Activated CD4-positive, CD25-positive, alpha-beta regulatory T cell treated with anti-CD3 and anti-CD28 coated beads, Interleukin-2, amount 50 U/mL, for 16 hours (primary cell): ENCODE results near the gene RAVER1.
"Not testable (repeated sequence)": the region's sequence is repeated elsewhere in the genome, so short reads cannot be mapped to it uniquely, and the experiment has no call there.

Experiments
- DNase-seq: peaks from one replicate; pipeline ENCODE4 v3.0.0-alpha.2; 2020; ENCODE audit warnings: low read depth, low spot score

Gene RAVER1

GRCh38 chr19:10332965-10333757 is at the start of gene RAVER1:
Gene RAVER1 (minus strand): TSS chr19:10333529. CDS start chr19:10333507, 22 bp downstream.
- peak; percentile 93 for DNase-seq

DNA sequence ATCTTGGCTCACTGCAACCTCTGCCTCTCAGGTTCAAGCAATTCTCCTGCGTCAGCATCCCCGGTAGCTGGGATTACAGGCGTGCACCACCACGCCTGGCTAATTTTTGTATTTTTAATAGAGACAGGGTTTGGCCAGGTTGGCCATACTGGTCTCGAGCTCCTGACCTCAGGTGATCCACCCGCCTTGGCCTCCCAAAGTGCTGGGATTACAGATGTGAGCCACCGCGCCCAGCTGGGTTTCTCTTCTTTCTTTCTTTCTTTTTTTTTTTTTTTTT is 49.8 kb upstream of the RAVER1 start:
- DNase-seq = not testable (repeated sequence)

- peak; percentile 90 for DNase-seq
Measured at GRCh38 chr19:10380313-10381102, 47.2 kb upstream of the RAVER1 start, which contains the start of gene TYK2. Gene TYK2 (minus strand): TSS chr19:10380572. CDS start chr19:10378406, 2,166 bp downstream.

DNA sequence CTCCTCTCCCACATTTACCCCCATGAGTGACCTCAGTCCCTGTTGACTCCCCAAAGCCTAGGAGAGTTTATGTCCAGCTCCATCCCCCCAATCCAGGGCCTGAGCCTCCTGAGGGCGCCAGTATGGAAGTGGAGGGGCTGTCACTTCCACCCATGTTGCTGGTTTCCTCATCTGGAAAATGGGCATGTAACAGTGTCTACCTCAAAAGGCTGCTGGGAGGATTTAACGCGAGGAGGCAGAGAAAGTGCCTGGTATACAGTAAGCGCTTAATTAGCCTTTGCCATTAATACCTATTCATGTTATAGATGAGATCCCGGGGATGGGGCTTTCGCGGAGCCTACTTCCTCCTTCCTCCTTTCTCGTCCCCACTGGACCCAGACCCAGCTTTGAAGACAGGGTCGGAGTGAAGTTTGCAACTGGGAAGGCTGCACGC is 46.6 kb upstream of the RAVER1 start:
- DNase-seq = no peak

DNA sequence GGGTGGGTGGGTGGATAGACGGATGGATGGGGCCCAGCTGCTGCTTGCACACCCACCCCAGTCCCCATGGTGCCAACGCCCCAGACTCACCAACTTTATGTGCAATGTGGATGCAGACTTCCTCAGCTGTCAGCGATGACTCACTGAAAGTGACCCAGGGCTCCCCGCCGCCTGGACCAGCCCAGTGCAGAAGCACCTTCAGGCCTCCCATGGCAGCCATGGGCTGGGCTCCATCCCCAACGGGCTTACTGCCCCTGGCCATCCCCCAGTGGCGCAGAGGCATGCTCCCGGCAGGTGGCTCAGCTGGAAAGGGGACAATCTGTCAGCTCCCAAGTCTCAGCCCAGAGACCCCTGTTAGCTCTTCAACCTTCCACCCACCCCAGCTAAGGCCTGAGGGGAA is 44.8 kb upstream of the RAVER1 start:
- no peak for DNase-seq

DNA sequence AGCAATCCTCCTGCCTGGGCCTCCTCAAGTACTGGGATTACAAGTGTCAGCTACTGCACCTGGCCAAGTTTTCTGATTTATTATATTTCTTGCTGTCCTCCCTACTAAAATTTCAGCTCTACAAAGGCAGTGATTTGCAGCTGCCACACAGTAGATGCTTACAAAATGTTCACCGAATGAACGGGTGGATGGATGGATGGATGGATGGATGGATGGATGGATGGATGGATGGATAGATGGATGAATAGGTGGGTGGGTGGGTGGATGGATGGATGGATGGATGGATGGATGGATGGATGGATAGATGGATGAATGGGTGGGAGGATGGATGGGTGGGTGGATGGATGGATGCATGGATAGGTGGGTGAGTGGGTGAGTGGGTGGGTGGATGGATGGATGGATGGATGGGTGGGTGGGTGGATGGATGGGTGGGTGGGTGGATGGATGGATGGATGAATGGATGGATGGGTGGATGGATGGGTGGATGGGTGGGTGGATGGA is 43.9 kb upstream of the RAVER1 start:
- not testable (repeated sequence) for DNase-seq

DNA sequence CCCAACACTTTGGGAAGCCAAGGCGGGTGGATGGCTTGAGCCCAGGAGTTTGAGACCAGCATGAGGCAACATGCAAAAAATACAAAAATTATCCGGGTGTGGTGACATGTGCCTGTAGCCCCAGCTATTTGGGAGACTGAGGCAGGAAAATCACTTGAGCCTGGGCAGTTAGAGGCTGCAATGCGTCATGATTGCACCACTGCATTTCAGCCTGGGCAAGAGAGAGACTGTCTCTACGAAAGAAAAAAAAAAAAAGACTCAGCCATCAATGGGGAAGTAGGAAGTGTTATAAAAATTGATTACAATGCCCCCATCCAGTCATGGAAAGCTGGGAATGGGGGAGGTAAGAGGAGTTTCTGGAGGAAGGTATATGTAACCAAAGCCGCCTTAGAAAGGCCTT is 41.6 kb upstream of the RAVER1 start:
- DNase-seq = no peak

DNA sequence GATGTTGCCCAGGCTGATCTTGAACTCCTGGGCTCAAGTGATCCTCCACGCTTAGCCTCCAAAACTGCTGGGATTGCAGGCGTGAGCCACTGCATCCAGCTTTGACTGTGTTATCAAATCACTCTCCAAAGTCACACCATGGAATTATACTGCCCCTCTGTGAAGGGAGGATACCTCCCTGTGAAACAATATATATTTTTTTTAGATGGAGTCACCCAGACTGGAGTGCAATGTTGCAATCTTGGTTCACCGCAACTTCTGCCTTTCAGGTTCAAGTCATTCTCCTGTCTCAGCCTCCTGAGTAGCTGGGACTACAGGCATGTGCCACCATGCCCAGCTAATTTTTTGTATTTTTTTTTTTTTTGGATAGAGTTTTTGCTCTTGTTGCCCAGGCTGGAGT is 39.4 kb upstream of the RAVER1 start:
- no peak for DNase-seq

GRCh38 chr19:10368101-10368803 is 34.9 kb upstream of the RAVER1 start:
- DNase-seq = no peak

- DNase-seq = not testable (repeated sequence)
Measured at GRCh38 chr19:10366950-10367512, 33.7 kb upstream of the RAVER1 start.

DNA sequence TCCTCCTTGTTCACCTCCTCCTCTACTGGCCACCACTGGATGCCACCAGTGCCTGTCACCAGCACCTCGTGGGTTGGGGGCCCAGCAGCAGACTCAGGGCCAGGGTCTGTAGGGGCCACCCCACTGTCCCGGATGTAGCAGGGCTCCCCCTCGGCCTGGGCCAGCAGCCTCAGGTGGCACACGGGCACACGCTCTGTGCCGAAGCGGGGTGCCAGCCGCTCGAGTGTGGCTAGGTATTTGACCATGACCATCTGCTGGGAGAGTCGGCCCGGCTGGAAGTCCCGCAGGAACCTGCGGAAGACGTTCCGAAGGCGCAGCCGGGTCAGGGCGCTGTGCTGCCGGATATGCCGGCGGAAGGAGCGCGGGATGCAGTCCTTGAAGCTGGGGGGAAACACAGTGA is 32.2 kb upstream of the RAVER1 start:
- DNase-seq = no peak

GRCh38 chr19:10364644-10365043 is 31.3 kb upstream of the RAVER1 start:
- no peak for DNase-seq

GRCh38 chr19:10363789-10364281 is 30.5 kb upstream of the RAVER1 start:
- no peak for DNase-seq

DNA sequence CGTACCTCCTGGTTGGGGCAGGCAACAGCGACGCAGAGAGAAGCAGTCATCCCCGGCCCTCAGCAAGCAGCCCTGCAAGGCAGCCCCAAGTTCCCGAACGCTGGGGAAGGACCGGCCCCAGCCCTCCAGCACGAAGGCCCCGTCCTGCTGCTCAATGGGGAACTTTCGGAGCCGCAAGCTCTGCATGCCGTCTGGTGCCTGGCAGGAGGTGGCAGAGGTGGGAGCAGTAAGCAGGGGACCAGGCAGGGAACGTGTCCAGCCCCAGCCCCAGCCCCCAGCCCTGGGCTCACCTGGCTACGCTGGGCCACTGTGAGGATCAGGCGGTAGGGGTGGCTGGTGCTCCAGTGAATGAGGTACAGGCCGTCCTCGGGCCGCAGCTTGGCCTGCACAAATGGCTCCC is 28.9 kb upstream of the RAVER1 start:
- no peak for DNase-seq

GRCh38 chr19:10361569-10362011 is 28.3 kb upstream of the RAVER1 start:
- no peak for DNase-seq

DNA sequence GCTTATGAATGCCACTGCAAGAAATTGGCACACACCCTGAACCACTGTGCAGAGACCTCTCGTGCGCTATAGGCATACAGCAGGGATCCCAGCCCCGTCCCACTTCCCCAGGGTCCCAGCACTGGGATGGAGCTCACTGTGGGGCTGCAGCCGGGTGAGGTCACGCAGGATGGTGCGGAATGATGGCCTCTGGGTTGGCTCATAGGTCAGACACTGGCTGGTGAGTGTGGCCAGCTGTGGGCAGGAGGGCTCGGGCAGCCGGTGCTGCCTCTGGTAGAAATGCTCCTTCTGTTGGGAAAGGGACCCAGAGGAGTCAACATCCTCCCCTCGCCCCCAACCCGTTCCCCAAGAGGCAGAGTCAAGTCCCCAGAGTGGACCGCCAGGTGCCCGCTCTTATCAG is 23.1 kb upstream of the RAVER1 start:
- DNase-seq = no peak

GRCh38 chr19:10353793-10354391 is 20.6 kb upstream of the RAVER1 start:
- DNase-seq = no peak

- DNase-seq = no peak
Measured at GRCh38 chr19:10352764-10353671, 19.7 kb upstream of the RAVER1 start.

GRCh38 chr19:10346509-10346908 is 13.2 kb upstream of the RAVER1 start:
- DNase-seq = no peak

- DNase-seq = no peak
Measured at GRCh38 chr19:10344780-10345179, 11.5 kb upstream of the RAVER1 start.
